Body of pancreas (tissue), 2 donors: ENCODE data around the gene MDN1. TPM values are rescaled to one million over a fixed set of nuclear protein-coding genes. Genes with fewer than 3 reads are reported as not detected.

ENCODE experiments used
- small RNA-seq: library from RNA; depleted of rRNA; stranded (forward); fragments of <200 nt; gene quantifications from one replicate; pipeline ENCODE3, GENCODE V24; 2016
- total RNA-seq, 2 donors: library from RNA; depleted of rRNA; stranded (reverse); fragments of >200 nt; gene quantifications; one replicate each; pipeline ENCODE4 v1.1.0, GENCODE V29; 2016

MDN1 gene
- total RNA-seq, 2 donors from 2014 or later, result 17.9 to 26.7 TPM

Small RNA genes lying within 50 kb of the gene (small RNA-seq; reads per million reads assigned to genes)
- not detected for gene DNAJC19P6
- not detected for gene RF00019

Other genes starting within 250 kb of the MDN1 start
- 10 to 100 TPM in 1 of 2 donors, 1 to 10 TPM in 1; 8.0 to 13.8 TPM for gene LYRM2, start 181.0 kb downstream of the MDN1 start, total RNA-seq
- gene CASP8AP2, start 10.1 kb upstream of the MDN1 start, total RNA-seq, result 10 to 100 TPM in 1 of 2 donors, 1 to 10 TPM in 1; 9.9 to 10.1 TPM
- gene GJA10, start 74.7 kb upstream of the MDN1 start, total RNA-seq, result not detected